ENCODE results near the gene TBC1D5.

TBC1D5 gene

DNA sequence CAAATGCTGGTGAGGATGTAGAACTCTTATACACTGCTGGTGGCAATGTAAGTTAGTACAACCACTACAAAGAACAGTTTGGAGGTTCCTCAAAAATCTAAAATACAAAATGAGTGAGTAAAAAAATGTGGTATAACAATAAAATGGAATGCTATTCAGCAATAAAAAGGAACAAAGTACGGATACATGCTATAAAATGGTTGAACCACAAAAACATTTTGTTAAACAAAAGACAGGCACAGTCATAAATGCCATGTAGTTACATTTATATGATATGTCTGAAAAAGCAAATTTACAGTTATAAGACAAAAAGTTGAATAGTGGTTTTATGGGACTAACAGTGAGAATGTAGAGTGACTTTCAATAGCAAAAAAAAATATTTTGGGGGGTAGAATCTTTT is 285.8 kb downstream of the TBC1D5 start:
- DNase-seq = no peak

DNA sequence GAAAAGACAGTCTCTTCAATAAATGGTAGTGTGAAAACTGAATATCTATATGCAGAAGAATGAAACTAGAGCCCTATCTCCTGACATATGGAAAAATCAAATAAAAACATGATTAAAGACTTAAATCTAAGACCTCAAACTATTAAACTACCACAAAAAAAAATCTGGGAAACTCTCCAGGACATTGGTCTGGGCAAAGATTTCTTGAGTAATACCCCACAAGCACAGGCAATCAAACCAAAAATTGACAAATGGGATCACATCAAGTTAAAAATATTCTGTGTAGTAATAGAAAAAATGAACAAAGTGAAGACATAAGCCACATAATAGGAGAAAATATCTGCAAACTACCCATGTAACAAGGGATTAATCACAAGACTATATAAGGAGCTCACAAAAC is 286.4 kb downstream of the TBC1D5 start:
- DNase-seq = no peak

DNA sequence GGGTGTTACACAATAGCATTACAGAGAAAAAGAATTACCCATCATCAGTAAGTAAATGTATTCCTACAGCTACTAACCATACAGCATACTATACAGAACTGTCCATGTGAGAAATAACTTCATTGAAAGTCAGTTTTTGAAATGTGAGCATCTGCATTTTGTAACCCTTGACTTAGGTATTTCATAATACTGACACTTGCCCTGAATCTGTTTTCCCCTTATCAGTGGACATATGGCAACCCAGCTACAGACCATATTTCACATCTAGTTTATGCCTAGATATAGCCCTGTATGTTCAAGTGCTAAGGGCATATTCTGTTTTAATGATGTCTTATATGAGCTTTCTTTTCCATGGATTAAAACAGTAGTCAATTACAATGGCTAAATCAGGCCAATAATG is 297.6 kb downstream of the TBC1D5 start:
- DNase-seq = no peak

DNA sequence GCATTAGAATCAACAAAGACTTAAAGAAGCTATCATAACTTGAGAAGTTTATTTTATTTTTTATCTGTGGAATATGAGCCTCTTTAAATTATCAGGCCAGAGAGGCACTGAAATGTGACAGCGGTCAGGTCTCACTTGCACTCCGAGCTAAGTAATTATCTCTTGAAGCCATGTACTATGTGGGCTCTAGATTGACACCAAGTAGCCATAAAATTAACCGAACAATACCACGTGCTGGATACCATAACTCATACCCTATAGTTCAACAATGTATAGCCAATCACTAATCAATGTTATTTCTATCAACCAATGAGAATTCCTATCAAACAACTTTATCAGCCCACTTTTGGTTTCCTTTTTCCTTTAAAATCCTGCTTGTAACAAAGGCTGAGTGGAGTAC is 299.3 kb downstream of the TBC1D5 start:
- no peak for DNase-seq

DNA sequence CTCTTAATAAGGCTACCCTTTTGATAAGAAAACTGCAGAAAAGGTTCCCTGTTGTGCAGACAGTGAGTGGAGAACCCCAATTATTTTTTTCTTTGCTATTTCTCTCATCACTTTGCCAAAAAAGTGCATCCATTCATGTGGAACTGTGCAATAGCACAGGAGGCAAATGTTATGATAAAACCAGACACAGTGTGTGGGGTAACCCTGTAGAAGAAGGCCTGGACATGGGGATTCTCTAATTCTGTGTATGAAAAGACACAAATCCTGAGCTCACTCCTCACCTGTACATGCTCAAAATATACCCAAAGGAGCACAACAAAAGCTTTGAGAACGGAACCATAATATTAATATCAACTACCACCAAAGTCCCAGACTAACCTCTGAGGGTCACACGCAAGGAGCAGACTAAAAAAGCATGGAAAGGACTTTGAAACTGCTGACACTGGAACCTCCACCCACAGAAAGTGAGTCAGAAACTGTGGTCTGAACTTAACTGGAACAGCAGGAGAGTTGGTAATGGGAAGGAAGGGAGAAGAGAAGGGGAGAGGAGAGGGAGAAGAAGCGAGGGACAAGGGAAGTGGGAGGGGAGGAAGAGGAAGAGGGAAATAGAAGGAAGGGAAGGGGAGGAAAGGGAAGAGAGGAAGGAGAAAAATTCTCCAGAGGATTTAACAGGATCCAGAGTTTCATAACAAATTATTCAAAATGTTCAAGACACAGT is 299.9 kb downstream of the TBC1D5 start:
- DNase-seq = no peak

DNA sequence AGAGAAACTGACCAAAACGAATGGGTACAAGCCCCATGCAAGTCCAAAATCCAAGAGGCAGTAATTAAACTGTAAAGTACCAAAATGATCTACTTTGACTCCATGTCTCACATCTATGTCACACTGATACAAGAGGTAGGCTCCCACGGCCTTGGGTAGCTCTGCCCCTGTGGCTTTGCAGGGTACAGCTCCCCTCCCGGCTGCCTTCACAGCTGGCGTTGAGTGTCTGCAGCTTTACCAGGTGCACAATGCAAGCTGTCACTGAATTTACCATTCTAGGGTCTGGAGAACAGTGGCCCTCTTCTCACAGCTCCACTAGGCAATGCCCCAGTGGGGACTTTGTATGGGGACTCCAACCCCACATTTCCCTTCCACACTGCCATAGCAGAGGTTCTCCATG is 308.6 kb downstream of the TBC1D5 start:
- no peak for DNase-seq

DNA sequence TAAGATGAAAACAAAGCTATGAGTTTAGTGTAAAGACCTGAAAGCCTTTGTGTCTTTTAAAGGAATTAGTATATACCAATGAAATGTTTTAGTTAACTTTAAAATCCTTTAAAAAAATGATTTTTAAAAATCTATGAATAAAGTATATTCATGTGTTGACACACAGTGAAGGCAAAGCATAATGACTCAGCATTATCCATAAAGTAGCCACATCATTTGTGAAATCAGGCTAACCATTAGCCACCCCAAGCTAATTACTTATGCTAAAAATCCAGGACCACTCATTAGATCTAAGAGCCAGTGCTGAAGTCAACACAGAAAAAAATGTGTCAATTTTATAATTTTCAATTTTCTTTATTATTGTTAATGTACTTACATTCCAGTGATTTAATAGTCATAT is 310.2 kb downstream of the TBC1D5 start:
- DNase-seq = no peak

DNA sequence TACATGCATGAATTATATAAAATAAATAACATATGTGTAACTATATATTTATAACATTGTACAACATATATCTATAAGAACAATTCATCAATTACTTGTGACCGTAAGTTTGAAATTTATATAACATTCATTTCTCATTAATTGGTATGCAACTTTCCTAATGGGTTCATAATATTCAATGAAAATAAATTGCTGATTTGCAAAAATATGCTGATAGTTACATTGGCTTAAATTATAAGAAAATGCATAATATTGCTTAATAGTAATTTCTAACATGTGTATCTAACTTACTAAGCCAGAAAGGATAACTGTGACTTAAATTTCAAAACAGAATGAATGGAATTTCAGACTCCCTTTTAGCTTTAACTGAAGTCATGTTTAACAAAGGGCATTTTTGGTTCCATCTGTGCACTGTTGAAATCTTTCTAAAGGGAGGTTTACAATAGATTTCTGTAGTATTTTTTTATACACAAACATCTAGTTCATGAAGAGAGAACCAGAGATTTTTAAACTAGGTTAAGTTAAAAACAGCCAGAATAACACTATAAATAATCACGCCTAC is 310.9 kb downstream of the TBC1D5 start:
- no peak for DNase-seq

DNA sequence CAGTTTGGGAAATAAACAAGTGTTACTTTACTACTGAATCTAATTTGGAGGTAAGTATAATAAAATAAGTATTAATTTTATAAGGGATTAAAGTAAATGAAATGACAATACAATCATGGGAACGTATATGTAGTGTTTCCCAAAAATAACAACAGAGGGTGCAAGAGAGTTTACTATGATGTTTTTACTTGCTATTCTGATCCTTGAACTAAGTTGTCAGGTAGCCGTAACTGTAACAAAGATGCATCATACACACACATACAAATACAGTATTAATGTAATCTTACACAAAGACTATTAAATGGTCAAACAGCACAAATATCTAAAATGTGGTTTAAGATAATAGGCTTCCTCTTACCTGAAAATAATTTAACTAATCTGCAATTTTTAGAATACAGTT is 311.4 kb downstream of the TBC1D5 start:
- peak in 1 of 2 experiments; percentile 64 for DNase-seq

DNA sequence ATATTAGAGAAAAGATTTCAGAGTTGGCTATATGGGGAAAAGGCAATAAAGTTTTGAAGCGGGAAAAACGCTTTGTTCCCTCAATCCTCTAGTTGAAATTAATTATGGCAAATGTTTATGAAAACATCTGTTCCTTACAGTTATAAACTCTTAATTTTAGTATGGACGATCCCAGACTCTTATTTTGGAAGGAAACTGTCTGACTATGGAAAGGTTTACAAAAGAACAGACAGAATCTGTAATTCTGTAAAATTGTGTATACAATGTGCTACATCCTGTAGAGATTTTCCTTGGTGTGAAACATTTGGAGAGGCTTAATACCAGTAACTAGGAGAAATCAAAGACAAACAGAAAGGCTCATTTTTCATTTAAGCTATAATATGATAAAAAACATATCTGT is 311.8 kb downstream of the TBC1D5 start:
- no peak for DNase-seq

DNA sequence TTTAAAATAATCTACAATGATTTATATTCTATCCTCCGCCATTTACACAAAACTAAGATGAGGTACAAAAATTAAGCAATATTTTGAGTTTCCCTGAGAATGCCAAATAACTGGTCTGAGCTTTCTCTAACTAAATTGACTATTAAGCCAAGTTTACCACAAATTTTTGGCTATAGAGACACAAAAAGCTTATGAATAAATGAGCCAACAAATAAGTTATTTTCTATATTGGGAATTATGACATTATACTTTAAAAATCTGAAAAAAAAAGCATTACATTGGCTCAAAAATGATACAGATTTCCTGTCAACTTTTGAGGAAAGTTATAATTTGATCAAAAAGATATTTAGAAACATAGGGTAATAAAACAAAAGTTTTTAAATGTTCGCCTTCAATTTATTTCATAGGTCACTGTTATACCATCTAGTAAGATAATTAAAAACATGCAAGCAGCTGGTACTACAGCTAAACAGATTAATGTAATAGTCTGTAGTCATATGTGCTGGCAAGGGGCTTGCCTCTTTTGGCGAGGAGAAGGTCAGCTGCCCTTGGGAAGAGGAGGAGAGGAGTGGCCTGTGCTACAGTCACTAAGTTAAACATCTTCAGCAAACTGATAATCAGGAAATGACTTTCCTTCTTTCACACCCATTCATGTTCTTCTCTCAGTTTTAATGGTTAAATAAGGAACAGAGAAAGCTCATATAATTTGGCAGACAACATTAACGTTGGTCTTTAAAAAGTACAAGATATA is 318.5 kb downstream of the TBC1D5 start:
- DNase-seq = no peak

DNA sequence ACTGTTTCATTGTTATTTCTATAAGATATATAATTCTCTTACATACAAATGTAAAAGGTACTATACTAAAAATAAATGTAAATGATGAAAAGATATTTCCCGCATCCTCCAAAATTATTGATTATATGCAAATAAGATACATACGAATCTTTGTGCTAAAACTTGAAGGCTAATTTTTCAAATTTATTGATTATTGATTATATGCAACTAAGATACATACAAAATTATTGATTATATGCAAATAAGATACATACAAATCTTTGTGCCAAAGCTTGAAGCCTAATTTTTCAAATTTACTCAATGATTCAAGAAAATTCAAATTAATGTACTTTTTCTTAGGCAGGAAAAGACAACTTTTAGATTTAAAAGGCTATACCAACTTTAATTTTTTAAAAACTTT is 319.8 kb downstream of the TBC1D5 start:
- no peak for DNase-seq

DNA sequence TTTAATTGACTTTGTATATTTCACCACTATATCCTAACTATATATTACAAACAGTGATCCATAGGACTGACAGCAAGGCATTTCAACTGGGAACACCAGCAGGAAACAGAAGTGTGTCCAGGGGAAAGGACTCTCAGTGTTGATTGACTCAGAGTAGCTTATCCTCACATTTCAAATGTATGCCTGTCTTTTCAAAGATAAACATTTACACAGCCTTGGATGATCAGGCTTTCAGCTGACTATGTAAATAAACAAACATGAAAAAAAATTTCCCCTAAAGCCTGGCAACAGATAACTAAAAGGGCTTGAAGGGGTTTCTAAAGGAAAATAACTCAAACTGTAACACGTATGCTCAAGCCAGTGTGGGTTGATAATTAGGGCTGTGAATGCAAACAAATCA is 321.8 kb downstream of the TBC1D5 start:
- no peak for DNase-seq

DNA sequence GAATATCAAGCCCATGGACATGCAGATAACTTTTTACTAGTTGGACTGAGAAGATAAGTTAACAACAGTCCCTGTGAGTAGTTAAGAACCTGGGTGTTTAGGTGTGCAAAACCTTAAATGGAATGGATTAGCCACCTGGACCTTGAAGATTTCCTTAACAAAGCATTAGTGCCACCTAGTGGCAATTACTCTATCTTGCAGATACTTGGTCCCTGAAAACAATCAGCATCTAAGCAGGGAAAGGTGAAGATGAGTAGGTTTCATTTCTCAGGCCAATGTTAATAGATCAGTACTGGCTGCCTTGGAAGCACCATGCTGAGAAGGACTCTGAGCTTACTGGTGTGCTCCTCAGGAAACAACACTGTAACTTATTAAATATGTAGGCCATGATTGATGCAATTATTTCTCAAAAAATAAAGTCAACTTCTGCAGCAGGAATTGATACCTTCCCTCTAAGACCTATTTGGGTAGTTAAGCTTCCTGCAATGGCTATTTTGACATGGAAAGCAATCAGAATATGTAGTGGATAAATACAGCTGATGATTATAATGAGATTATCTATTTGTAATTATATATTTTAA is 329.4 kb downstream of the TBC1D5 start:
- DNase-seq = peak; percentile 23 to 68

DNA sequence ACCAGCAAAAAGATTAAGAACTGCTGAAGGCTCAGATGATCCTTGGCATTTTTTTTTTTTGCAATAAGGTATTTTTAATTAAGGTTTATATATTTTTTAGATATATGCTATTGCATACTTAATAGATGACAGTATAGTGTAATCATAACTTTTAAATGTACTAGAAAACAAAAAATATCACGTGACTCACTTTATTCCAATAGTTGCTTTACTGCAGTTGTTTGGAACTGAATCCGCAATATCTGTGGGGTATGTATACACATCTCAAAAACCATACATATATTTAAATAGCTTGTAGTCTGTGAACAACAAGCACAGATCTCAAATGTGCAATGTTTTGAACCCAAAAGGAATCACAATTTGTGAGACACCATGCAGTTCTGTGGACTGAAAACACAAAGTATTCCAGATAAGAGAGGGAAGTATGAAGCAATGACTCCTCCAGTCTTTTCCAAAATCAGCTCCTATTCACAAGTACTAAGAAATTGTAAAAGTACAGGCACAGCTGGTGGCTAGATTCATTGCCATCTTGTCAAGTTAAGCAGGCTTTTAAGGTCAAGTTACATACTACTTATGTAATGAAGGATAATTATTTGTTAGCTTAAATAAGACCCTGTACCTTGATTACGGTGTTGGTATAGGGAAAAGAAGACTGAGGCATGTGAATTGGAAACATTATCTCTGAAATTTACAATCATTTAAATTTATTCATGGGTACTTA is 331.1 kb downstream of the TBC1D5 start:
- DNase-seq = no peak

DNA sequence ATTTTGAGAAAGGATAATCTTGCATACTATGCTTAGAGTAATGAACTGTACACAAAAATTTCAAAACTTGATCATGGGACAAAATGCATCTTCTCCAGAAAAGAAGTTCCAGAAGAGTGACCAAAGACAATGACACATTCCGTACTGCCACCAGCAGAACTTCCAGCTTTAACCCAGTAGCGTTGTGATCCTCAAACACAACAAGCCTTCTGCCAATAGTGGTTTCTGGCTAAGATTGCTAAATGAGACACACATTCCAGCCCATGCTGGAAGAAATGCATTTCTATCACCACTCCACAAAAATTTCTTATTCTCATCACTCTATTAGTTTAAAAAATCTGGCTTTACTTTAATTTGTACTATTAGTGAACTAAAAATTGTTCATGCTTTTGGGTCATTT is 334.9 kb downstream of the TBC1D5 start:
- DNase-seq = no peak

DNA sequence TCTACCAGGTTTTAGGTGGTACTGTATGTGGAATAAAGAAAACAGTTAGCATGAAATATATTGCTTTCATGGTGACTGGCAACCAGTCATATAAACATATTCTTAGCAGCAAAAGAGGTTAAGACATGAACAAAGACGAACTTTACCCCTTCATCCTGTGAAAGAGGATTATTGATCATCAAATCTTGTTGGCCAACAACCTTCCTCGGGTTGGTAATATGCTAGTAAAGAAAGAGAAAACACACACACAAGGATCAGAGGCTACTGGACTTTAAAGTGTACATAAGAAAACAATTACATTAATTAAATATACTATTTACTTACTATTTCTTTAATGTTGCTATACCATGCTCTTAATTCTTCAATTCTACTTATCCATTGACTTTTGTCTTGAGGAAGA is 337.9 kb downstream of the TBC1D5 start:
- no peak for DNase-seq

DNA sequence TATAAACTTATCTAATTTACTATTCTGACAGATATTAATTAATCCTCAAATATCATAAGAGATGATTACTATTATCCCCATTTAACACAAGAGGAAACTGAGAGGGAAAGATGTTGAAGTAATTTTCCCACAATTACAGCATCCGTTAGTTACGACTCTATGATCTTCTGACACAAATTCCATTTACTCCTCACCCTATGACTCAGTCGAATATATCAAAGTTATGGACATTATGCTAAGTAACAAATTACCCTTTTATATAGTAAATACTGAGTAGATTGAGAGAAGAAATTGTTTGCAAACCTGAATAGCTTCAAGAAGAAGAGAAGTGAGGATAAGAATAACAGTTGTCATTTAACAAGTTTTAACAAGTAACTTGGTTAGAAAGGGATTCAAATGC is 340.0 kb downstream of the TBC1D5 start:
- no peak for DNase-seq

DNA sequence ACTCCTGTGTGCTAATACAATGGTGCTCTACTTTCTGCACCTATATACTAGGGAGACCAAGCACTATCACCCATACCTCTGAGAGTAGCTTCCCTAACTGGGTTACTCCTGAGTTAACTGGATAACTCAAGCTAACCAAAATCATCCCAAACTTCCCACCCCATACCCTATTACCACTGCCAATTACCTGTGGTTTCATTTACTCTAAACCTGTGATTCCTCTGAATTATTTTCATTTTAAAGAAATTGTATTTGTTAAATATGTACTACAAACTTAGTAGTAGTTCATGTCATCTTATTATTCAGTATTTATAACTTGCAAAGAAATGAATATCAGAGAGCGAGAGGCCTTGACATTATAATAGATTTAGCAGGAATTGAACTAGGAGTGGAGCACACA is 340.5 kb downstream of the TBC1D5 start:
- DNase-seq = no peak

DNA sequence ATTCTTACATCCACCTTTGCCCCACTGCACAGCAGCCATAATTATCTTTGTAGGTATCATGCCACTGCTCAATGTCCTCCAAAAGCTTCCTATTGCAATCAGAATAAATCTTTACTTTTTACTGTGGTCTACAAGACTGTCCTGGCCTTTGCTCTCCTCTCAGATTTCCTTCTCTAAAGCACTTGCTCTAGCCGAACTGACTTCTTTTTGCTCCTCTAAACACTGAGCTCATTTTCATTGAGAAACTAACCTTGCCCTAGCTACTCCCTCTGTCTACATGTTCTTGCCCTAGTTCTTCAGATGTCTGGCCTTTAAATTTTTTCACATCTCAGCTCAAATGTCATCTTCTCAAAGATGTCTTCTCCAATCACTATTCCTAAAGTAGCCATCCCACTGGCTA is 342.8 kb downstream of the TBC1D5 start:
- no peak for DNase-seq

DNA sequence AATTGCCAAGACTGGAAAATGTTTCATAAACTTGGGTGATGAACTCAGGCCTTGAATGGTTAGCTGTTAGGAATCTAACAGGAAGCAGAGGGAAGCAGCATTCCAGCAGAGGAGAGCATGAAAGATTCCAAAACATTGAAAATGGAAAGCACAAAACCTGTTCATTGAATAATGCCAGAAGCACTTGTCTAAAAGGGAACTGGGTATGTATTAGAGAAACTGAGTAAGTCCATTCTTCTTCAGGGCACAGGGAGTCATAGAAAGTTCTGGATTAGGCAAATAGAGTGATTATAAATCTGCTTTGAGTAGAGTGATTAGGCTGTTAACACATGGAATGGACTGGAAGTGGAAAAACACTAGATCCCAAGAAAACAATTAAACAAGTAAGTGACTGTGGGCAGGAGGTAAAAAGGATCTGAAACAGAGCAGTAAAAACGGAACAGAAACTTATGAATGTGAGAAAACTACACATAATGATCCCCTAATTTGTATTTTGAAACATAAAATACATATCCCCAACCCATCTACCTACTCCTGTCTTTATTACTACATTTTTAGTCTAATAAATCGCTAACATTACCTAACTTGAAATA is 343.4 kb downstream of the TBC1D5 start:
- DNase-seq = no peak

DNA sequence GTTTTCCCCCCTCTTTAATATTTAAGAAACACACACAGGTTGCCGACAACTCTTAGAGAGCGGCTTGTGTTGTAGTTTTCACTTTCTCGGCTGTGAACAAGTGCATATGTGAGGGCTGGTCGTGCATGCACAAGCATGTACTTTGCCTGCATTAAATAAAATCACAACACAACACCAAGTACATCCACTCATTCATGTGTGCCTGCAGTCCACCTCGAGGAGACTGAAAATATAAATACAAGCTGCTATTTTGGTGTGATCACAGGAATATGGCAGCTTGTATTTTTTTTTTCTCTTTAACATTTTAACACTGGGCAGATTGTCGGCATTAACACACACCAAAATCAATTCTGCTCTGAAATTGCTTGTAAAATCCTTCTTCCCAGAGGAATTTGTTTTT is 346.4 kb downstream of the TBC1D5 start:
- DNase-seq = no peak

DNA sequence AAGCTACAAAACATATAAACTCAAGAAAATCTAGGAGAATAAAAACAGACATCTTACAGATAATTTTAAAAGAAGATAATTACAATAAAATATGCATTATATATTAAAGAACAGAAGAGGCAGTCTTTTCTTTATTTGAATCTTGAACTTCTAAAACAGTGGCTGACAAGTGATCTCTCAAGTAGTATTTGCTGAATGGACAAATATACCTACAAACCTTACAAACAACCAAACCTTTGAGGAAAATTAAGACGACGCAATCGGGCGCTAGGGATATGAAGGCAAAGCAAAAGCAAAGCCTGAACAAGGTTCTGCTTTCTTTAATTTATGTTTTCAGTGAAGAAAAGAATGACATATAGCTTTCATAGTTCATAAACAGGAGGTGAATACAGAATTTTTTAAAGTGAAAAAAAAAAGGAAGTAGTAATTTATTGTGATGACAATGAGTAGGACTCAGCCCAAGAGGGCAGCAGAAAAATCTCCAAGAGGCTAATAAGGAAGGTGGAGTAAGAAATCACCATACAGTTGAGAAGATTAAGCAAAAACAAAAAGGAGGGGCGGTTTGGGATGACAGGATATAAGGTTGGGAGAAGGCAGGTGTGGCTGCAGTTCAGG is 347.8 kb downstream of the TBC1D5 start:
- no peak for DNase-seq

Data from SW 1271 (cell line).